ENCODE measurements around the gene RAB7B.

DNA sequence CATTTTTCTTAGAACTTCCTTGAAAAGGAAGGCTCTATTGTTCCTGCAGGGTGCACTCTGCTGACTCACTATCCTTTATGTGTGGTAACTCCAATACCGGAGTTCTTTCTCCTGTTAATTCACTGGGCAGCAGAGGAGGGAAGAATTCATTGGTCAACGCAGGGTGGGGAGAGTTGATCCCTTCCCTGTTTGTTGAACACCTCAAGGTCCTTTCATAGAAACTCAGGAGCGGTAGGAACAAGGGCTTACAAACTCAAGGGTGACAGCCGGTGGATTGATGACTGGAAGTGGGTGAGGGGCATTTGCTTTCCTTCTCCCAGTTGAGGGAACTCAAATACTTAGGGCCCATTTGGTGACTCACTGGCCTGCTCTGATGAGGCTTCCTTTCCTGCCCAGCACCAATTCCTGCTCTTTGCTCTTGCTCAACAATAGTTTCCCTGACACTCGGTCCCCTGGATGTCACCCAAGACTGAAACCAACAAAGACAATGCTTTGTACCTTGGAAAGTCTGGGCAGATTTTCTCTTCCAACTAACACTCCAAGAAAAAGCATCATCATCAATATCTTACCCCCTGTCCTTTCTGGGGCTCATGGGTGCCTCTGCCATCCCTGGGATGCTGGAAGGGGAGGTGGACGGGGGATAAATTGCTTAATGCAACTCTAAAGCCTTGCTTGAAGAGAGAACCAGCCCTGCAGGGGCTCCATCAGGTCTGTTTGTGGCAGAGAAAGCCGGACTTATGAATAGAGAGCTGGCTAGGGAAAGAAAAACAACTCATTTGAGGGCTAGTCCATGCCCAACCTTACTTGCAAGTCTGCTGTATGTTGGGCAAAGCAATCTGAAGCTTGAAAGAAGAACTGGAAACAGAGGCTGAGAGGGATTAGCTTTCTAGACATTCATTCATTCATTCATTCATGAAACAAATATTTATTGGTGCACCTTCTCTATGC lies 69.2 kb downstream of the RAB7B start:
- TF ChIP-seq CTCF (IDR thresholded peaks at IDR 0.05) (no peak), POLR2A (IDR thresholded peaks at IDR 0.05) (no peak)
